ENCODE results near the gene CCDC180.

Gene CCDC180

GRCh38 chr9:97313746-97314145 is 6.3 kb downstream of the CCDC180 start:
- H3K4me3 ChIP-seq (ENCODE audit: control insufficient read depth, low read depth, low read length), result no peak overlapping the region
- no peak for DNase-seq (ENCODE audit: low read depth)
- TF ChIP-seq CTCF (conservative IDR thresholded peaks at IDR 0.05; ENCODE audit: control insufficient read depth, insufficient read depth, low read depth, low read length), result no peak

GRCh38 chr9:97314503-97314902 is 7.0 kb downstream of the CCDC180 start:
- no peak for DNase-seq (ENCODE audit: low read depth)
- no peak overlapping the region for H3K4me3 ChIP-seq (ENCODE audit: control insufficient read depth, low read depth, low read length)
- no peak for TF ChIP-seq CTCF (conservative IDR thresholded peaks at IDR 0.05; ENCODE audit: control insufficient read depth, insufficient read depth, low read depth, low read length)

GRCh38 chr9:97315550-97315949 is 8.1 kb downstream of the CCDC180 start:
- no peak overlapping the region for H3K4me3 ChIP-seq (ENCODE audit: control insufficient read depth, low read depth, low read length)
- DNase-seq (ENCODE audit: low read depth), result peak; percentile 58
- TF ChIP-seq CTCF (conservative IDR thresholded peaks at IDR 0.05; ENCODE audit: control insufficient read depth, insufficient read depth, low read depth, low read length), result no peak

GRCh38 chr9:97316904-97317303 is 9.4 kb downstream of the CCDC180 start:
- DNase-seq (ENCODE audit: low read depth), result no peak
- TF ChIP-seq CTCF (conservative IDR thresholded peaks at IDR 0.05; ENCODE audit: control insufficient read depth, insufficient read depth, low read depth, low read length), result no peak
- no peak overlapping the region for H3K4me3 ChIP-seq (ENCODE audit: control insufficient read depth, low read depth, low read length)

- H3K4me3 ChIP-seq (ENCODE audit: control insufficient read depth, low read depth, low read length), result no peak overlapping the region
- no peak for DNase-seq (ENCODE audit: low read depth)
- TF ChIP-seq CTCF (conservative IDR thresholded peaks at IDR 0.05; ENCODE audit: control insufficient read depth, insufficient read depth, low read depth, low read length), result no peak
Observed at GRCh38 chr9:97318433-97318832, 11.0 kb downstream of the CCDC180 start.

- TF ChIP-seq CTCF (conservative IDR thresholded peaks at IDR 0.05; ENCODE audit: control insufficient read depth, insufficient read depth, low read depth, low read length), result no peak
- no peak for DNase-seq (ENCODE audit: low read depth)
Observed at GRCh38 chr9:97319395-97319794, 11.9 kb downstream of the CCDC180 start.

GRCh38 chr9:97320080-97320642 is 12.7 kb downstream of the CCDC180 start:
- DNase-seq (ENCODE audit: low read depth), result no peak
- H3K4me3 ChIP-seq (ENCODE audit: control insufficient read depth, low read depth, low read length), result no peak overlapping the region
- TF ChIP-seq CTCF (conservative IDR thresholded peaks at IDR 0.05; ENCODE audit: control insufficient read depth, insufficient read depth, low read depth, low read length), result no peak

More at GRCh38 chr9:97319395-97319794, 11.9 kb downstream of the CCDC180 start:
- no peak overlapping the region for H3K4me3 ChIP-seq (ENCODE audit: control insufficient read depth, low read depth, low read length)
